ENCODE results near the gene EPG5. TPM values are rescaled to one million over a fixed set of nuclear protein-coding genes. Genes with fewer than 3 reads are reported as not detected.

Gene EPG5
- total and polyA plus RNA-seq, 2 donors (not counting 3 experiments of a cell fraction or from before 2014, with no cell fraction given) = 16.7 to 25.6 TPM

DNA sequence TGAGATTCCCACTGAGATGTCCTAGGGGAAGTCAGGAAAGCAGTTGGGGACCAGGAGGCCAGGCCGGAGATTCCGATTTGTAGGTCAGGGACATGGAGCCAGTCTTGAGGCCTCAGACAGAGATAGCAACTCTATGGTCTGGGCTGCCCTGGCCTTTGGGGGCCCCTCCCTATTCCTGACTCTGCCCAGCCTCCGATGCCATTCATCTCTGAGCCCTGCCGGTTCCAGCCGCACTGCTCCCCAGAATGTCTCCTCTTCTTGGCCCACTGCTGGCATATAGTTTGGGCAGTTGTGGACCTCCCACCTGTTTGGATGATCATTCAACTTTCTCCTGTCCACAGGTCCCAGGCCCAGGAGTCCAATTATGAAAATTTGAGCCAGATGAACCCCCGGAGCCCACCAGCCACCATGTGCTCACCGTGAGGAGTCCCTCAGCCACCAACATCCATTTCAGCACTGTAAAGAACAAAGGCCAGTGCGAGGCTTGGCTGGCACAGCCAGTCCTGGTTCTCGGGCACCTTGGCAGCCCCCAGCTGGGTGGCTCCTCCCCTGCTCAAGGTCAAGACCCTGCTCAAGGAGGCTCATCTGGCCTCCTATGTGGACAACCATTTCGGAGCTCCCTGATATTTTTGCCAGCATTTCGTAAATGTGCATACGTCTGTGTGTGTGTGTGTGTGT is 125.2 kb downstream of the EPG5 start:
- no peak overlapping the region for H3K9ac ChIP-seq (replicated peaks; ENCODE audit: extremely low read depth, insufficient read depth, low read length)
- TF ChIP-seq, protein P1, sequence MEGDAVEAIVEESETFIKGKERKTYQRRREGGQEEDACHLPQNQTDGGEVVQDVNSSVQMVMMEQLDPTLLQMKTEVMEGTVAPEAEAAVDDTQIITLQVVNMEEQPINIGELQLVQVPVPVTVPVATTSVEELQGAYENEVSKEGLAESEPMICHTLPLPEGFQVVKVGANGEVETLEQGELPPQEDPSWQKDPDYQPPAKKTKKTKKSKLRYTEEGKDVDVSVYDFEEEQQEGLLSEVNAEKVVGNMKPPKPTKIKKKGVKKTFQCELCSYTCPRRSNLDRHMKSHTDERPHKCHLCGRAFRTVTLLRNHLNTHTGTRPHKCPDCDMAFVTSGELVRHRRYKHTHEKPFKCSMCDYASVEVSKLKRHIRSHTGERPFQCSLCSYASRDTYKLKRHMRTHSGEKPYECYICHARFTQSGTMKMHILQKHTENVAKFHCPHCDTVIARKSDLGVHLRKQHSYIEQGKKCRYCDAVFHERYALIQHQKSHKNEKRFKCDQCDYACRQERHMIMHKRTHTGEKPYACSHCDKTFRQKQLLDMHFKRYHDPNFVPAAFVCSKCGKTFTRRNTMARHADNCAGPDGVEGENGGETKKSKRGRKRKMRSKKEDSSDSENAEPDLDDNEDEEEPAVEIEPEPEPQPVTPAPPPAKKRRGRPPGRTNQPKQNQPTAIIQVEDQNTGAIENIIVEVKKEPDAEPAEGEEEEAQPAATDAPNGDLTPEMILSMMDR (IDR thresholded peaks at IDR 0.05; ENCODE audit: extremely low read depth in 1 of 2, insufficient read depth in 1 of 2, low read depth in 1 of 2, low read length in 2 of 2) = no peak
- TF ChIP-seq POLR2AphosphoS5 (IDR thresholded peaks at IDR 0.05; ENCODE audit: insufficient read depth, low read depth, low read length) = no peak
- TF ChIP-seq, protein P2, sequence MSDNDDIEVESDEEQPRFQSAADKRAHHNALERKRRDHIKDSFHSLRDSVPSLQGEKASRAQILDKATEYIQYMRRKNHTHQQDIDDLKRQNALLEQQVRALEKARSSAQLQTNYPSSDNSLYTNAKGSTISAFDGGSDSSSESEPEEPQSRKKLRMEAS (IDR thresholded peaks at IDR 0.05; ENCODE audit: insufficient read depth, insufficient read length) = no peak
- no peak for TF ChIP-seq GATA2 (IDR thresholded peaks at IDR 0.05; ENCODE audit: insufficient read depth, insufficient read length, low read depth, low read length)
- no peak for TF ChIP-seq JUN (IDR thresholded peaks at IDR 0.05; ENCODE audit: borderline replicate concordance, insufficient read depth, insufficient read length, low read depth)
- intact Hi-C loops (cut with micrococcal nuclease) (no loop called here), dilution Hi-C loops (cut with MboI; ENCODE audit: extremely low pct_ligation_motif_present, low sequenced_read_pairs) (no loop called here)
- H3K79me2 ChIP-seq (ENCODE audit: control insufficient read depth, insufficient read depth, low read length) = no peaks in the 10 kb centered on the region
- no peaks in the 10 kb centered on the region for H3K36me3 ChIP-seq (ENCODE audit: control insufficient read depth in 2 of 2, extremely low read depth in 1 of 2, insufficient read depth in 2 of 2, low read length in 2 of 2)
- peaks cover 17 to 27% of the 10 kb centered on the region in 2 experiments for H3K27me3 ChIP-seq (ENCODE audit: control insufficient read depth in 2 of 2, insufficient read depth in 2 of 2, low read length in 2 of 2)
- H3K9me3 ChIP-seq (replicated peaks; ENCODE audit: control insufficient read depth, insufficient read depth, low read length) = no peaks in the 10 kb centered on the region
- no peak overlapping the region for H2AFZ ChIP-seq (ENCODE audit: low read depth, low read length)
- FAIRE-seq (no peak), DNase-seq (ENCODE audit: low read depth, low spot score) (no peak)
- H3K4me3 ChIP-seq (replicated peaks in 1 of 3; ENCODE audit: insufficient read depth in 1 of 3, low read depth in 1 of 3, low read length in 3 of 3) = no peak overlapping the region
- CTCF ChIA-PET = interaction anchor here (1.5 to 8.1 kb wide), 4 partner anchors 38 to 119 kb away, joined by 3 to 307 read pairs (median 9); partner anchors contain the start of gene SLC14A1
- peaks cover 4% of the 10 kb centered on the region for H3K4me1 ChIP-seq (ENCODE audit: control insufficient read depth, extremely low read depth, insufficient read depth, low read length)
- no peak overlapping the region for H3K27ac ChIP-seq (ENCODE audit: insufficient read depth, low read depth, low read length)
- no peaks in the 10 kb centered on the region for H4K20me1 ChIP-seq (replicated peaks; ENCODE audit: control insufficient read depth, extremely low read depth, insufficient read depth, low read length)
- no peaks in the 10 kb centered on the region for H3K9me1 ChIP-seq (replicated peaks; ENCODE audit: control insufficient read depth, extremely low read depth, insufficient read depth, low read length)
- BruUV-seq (replicated peaks) = no TSS peak
- POLR2A ChIA-PET = no interaction called here
- no peak overlapping the region for H3K4me2 ChIP-seq (ENCODE audit: insufficient read depth, low read length)
